ENCODE measurements around the gene IGSF21.

DNA sequence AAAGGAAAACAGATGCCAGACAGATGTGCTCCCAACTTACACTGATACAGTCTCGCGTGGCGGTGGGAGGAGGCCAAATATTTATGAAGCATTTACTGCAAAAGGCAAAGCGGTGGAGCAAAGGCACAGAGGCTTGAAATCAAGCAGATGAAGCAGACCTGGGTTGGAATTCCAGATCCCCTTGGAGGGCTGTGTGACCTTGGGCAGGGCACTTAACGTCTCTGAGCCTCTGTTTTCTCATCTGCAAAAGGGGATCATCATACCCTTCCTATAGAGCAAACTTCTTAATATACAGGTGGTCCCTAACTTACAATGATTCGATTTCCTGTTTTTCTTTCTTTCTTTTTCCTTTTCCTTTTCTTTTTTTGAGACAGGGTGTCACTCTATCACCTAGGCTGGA lies 54.1 kb downstream of the IGSF21 start:
- TF ChIP-seq, protein P1, sequence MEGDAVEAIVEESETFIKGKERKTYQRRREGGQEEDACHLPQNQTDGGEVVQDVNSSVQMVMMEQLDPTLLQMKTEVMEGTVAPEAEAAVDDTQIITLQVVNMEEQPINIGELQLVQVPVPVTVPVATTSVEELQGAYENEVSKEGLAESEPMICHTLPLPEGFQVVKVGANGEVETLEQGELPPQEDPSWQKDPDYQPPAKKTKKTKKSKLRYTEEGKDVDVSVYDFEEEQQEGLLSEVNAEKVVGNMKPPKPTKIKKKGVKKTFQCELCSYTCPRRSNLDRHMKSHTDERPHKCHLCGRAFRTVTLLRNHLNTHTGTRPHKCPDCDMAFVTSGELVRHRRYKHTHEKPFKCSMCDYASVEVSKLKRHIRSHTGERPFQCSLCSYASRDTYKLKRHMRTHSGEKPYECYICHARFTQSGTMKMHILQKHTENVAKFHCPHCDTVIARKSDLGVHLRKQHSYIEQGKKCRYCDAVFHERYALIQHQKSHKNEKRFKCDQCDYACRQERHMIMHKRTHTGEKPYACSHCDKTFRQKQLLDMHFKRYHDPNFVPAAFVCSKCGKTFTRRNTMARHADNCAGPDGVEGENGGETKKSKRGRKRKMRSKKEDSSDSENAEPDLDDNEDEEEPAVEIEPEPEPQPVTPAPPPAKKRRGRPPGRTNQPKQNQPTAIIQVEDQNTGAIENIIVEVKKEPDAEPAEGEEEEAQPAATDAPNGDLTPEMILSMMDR (IDR thresholded peaks at IDR 0.05; ENCODE audit: low read depth, low read length): no peak
- no peak for TF ChIP-seq EZH2phosphoT487 (IDR thresholded peaks at IDR 0.05; ENCODE audit: low read depth)

All from OCI-LY3 (cell line).